OCI-LY1 (cell line): ENCODE data around the gene MRPL41.

Experiments used
- EZH2 ChIP-seq: fragments of 200-600 bp; sonication (generic), shearing (Covaris generic); IDR thresholded peaks from 2 replicates; pipeline ENCODE4 v1.8.0; 2017; ENCODE audit warnings: borderline replicate concordance, mixed run types, mild to moderate bottlenecking, antibody characterized with exemption, low read length, moderate library complexity, mixed read lengths
- TF ChIP-seq, protein P1 (sequence below): fragments of 200-600 bp; sonication (generic), shearing (Covaris generic); IDR thresholded peaks from 2 replicates; pipeline ENCODE4 v1.5.1; 2017; ENCODE audit warnings: mild to moderate bottlenecking, antibody characterized with exemption, low read length, moderate library complexity, mixed read lengths

DNA sequence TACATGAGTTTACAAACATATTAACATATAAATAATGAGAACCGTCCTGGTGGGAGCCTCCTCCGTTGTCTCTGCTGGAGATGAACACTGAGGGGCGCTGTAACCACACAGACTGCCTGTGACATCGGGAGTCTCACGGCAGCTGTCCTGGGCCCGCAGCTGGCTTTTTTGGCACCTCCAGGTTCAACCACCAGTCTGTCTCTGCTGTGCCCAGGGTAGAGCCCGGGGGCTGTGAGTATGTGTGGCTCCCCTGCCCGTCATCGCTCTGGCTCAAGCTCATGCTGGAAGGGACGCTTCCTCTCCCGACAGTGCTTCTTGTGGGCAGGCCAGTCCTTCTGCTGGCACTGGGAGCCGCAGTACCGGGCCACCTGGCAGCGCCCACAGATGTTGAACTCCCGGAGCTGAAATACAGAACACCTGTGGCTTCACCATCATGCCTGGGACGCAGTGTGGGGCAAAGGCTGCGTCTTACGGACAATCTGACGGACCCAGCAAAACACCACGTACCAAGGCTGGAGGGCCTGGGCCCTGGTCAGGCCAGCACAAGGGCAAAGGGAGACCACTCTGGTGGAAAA is 30.7 kb downstream of the MRPL41 start:
- TF ChIP-seq EZH2 = no peak
- TF ChIP-seq, protein P1, sequence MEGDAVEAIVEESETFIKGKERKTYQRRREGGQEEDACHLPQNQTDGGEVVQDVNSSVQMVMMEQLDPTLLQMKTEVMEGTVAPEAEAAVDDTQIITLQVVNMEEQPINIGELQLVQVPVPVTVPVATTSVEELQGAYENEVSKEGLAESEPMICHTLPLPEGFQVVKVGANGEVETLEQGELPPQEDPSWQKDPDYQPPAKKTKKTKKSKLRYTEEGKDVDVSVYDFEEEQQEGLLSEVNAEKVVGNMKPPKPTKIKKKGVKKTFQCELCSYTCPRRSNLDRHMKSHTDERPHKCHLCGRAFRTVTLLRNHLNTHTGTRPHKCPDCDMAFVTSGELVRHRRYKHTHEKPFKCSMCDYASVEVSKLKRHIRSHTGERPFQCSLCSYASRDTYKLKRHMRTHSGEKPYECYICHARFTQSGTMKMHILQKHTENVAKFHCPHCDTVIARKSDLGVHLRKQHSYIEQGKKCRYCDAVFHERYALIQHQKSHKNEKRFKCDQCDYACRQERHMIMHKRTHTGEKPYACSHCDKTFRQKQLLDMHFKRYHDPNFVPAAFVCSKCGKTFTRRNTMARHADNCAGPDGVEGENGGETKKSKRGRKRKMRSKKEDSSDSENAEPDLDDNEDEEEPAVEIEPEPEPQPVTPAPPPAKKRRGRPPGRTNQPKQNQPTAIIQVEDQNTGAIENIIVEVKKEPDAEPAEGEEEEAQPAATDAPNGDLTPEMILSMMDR = peak; percentile 75
